Activated T-cell treated with anti-CD3 and anti-CD28 coated beads, Interleukin-2, amount 50 U/mL, for 48 hours (primary cell): ENCODE data around the gene CYB561D1.

ENCODE experiments used
- DNase-seq, 2 experiments: peaks; one replicate each; pipeline ENCODE4 v3.0.0-alpha.2; 2020

The CYB561D1 gene

DNA sequence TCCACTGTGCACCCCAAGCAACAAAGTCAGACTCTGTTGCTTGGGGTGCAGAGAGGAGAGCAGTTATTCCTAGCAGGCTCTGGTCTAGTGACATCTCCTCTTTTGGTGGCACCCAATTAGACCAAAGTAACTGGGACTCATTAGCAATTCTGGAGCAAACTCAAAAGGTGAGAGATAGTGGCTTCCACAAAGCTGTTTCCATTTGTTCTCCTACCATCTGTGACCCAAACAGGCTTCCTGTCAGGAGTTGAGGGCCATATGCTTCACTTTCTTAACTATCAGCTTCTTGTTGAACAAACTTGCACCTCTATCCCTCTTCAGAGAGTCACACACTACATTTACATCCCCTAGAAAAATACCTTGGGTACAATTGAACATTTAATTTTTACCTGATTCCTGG lies 11.7 kb upstream of the CYB561D1 start:
- DNase-seq: no peak

DNA sequence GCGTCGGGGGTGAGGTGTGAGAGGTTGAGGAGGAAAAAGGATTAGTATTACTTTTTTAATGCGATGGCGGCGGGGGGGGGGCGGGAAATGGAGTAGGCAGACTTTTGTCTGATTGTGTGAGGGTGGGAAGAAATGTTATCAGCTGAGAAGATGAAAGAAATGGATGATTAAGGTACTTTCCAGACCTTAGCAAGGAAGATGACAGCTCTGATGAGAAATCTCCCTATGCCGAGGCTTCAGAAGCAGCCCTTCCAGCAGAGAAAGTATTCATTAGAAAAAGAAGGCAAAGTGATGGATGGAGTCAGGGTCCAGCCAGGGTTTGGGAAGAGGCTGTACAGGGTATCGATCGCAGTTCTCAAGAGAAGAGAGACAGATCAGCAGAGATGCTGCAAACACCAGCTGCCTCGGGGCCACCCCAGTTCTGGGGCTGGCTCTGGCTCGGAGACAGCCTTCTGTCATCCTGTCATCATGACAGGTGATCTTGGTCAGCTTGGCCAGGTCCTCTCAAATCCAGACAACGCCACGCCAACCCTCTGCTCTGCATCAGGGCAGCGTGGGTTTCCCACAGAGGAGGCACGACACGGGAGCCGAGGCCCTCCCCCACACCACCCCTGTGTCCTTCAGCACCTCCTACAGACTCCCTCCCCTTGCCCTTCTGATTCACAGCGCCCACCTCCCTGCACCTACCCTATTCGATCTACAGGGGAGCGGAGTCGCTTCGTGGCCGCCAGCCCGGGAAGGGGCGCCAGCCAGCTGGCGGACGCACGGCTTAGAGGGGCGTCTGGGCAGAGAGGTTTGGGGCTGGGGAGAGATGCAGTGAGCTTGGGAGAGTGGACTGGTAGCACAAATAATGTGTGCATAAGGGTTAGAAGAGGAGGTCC lies 10.9 kb upstream of the CYB561D1 start:
- no peak for DNase-seq

DNA sequence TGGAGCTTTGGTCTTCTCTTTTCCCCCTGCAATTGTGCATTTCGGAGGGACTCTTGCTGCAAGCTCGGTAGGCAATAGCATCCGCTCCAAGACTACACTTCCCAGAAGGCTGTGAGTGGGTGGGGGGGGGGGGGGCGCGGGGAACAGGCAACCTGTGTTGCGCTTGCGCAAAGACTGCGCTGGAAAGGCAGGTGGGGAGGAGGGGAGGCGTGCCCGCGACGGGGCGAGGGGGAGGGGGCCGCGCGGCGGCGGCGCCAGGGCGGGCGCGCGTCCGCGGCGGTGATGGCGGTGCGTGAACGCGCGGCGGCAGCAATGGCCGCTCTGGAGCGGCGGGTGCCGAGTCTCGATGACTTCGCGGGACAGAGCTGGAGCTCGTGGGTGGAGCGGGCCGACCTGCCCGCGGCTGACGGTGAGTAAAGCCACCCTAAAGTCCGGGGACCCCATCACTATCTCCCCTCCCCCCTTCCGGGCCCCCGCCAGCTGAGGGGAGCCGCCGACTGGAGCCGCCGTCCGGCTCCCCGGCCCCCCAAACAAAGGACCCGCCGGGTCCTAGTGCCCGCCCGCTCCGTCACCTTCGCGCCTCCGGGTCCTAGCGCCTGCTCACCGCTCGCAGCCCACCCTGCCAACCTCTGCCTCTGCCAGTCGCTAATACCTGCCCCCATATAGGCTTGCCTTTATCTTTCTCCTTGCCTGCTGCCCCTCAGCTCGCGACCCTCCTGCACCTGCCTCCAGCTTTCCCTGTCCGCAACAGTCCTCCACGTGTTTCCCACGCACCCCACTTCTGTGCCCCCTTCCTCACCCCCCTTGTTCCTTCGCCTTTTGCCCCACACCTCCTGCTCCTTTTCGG lies 10.0 kb upstream of the CYB561D1 start, which contains the start of gene ATXN7L2:
TSS of gene ATXN7L2 (plus strand) at position 234 of the 847 bp plus-strand sequence. CDS start at position 283, 49 bp downstream.
- peak; percentile 90 to 94 for DNase-seq

DNA sequence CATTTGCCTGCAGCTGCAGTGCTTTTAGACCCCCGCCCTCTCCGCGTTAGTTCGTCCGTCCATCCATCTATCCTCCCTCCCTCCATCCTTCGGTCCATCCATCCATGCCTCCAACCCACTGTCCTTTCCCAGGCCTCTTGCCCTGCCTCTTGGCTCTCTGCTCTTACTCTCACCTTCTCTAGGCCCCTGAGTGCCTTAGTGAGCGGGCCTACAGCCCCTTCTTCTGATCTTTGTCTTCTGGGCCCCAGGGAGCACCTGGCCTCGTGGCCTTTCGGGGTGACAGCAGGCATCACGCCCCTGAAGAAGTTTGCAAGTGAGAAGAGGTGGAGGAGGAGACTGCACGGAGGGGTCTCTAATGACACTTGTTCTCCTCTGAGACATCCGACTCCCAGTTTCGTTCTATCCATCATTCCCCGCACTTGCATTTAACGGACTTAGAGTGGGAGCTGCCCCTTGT lies 9.3 kb upstream of the CYB561D1 start:
- peak; percentile 47 to 49 for DNase-seq

DNA sequence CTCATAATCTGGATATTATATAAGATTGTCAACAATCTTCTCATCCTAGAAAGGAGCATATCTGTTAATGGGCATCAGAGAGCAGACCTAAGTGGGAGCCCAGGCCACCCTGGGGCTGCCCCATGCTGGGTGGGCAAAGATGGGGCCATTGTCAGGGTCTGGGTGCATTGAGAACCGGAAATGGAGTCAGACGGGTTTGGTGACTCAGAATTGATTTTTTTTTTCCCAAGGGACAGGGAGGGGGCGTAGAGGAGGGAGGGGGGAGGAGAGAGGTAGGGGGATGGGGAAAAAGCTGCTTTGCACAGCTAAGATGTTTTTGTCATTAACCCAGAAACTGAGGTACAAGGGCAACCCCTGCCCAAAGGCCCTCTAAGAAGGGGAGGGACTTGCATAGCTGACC lies 8.9 kb upstream of the CYB561D1 start:
- peak; percentile 33 to 39 for DNase-seq

DNA sequence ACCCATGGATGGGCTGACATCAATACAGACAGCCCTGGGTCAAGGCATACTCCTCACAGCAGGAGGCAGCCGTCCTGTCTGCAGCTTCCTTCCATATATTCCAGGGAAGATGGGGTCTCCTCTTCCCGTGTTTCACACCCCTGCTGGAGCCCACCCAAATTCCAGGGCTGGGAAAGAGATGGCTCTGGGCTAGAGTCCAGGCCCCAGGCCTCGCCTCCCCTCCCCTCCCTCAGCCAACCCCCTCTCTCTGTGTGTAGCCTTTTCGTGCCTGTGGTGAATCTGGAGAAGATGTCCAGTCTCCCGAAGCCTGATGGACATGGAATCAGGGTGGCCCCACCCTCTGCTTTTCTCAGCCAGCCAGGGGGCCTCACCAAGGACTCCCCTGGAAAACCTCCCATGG lies 6.6 kb upstream of the CYB561D1 start:
- DNase-seq: no peak

DNA sequence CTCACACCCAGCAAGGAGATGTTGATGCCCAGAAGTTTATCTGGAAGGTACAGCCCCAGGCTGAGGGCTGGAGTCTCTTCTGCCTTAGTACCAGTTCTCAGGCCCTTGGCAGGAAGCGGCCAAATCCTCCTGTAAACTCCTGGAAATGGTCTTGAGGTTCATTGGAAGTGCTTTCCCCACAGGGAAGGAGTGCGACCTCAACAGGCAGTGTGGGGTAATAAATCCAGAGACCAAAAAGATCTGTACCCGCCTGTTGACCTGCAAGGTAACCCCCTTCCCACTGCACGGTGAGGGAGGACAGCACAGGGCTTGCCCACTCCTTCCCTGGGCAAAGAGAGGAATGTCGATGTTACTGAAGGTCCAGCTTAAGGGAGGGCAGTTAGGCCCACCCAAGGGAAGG lies 5.7 kb upstream of the CYB561D1 start:
- no peak for DNase-seq

DNA sequence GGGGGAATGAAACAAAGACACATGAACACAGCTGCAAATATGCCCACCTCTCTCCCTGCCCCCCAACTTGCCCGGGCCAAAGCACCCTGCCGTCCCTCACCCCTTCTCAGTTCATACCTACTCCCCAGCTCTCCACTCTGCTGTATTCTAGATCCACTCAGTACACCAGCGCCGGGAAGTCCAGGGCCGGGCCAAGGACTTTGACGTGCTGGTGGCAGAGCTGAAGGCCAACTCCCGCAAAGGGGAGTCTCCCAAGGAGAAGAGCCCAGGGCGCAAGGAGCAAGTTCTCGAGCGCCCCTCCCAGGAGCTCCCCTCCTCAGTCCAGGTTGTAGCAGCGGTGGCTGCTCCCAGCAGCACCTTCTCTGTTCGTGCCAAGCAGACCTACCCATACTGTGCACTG lies 5.2 kb upstream of the CYB561D1 start:
- DNase-seq: no peak

DNA sequence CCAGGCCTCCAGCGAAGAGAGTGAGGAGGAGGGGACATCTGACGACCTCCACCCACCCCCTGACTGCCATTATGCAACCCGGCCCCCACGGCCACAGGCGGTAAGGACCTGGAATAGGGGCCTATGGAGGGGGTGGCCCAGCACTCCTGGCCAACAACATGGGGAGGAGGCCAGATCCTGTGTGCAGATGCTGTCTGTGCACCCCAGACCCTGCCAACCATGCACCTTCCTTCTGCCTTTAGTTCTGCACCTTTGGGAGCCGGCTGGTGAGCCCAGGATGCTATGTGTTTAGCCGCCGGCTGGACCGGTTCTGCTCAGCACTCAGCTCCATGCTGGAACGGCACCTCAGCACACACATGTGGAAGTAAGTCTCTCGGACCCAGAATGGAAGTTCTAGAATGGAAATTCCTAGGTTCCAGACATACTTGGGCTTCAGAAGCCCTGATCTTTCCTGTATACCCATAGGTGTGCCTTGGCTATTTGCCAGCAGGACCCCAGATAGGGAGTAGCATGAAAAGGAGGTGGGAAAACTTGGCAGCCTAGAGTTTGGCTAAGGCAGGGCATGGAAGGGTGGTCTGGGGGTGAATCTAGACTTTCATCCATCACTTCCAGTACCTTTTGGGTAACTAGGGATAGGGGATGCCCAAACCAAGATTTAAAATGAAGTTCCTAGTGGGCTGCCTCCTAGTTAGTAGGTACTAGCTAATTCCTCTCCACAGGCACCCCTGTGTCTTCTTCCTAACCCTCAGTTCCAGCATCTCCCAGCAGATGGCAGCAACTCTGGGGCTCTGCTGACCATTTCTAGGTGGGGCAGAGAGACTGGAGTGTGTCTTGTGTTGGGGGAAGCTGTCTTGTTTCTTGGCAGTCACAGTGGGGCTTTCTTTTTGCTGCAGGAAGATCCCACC lies 3.6 kb upstream of the CYB561D1 start:
- peak; percentile 78 to 80 for DNase-seq

DNA sequence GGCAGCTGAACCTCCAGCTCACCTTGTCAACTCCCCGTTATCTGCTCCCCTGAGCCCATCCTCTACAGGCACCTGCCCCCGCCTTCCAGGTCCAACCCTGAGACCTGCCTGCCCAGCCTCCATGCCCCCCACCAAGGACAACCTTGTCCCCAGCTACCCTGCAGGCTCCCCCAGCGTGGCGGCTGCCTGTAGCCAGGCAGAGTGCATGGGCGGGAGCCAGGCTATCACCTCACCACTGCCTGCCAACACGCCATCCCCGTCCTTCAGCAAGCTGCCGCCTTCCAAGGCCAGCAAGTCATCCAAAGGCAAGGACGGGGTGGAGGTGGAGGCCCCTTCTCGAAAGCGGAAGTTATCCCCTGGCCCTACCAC lies 3.0 kb upstream of the CYB561D1 start:
- DNase-seq: no peak

DNA sequence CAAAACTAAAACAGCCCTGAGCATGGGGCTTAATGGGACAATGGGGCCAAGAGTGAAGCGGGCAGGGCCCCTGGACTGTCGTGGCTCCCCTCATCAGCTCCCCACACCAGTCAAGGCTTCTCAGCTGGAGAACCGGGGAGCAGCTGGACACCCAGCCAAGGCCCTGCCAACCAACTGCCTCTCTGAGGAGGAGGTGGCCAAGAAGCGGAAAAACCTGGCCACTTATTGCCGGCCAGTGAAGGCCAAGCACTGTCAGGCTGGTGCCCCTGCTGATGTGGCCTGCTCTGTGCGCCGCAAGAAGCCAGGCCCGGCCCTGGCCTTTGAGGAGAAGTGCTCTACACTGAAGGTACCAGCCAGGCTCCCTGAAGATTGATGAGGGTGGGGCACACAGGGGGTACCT lies 2.5 kb upstream of the CYB561D1 start:
- no peak for DNase-seq

DNA sequence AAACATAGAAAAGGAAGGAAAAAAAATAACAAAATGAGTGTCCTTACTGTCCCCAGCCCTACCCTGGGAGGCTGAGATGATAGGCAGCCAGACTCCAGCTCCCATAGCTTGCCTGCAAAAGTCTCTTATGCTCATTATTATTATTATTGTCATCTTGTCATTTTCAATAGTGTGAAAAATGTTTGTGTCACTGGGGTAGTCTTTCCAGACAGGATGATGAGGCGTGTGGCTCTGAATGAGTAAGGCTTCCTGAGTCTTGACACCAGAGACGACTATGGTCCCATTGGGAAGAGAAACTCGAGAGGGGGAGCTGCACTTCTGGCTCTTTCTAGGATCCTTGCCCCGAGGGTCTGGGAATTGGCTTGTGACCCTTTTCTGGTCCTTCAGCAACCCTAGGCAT lies 1.1 kb upstream of the CYB561D1 start:
- DNase-seq: no peak

DNA sequence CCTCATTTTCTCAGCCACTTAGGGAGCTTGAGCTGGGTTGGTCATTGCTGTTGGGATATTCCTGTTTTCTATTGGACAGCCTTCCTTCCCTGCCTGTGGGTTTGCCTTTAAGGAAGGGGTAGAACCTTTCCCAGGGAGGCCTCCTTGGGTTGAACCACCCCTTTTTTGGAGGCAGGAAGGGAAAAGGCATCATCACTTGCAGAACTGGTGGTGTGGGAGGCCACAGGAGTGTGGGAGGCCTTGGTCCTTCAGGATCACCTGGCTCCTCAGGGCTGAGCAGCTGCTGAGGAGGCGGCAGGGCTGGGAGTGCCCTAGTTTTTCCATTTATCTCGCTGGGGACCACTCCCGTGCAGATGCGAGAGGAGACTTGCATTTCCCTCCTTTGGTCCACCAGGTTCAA lies 667 bp upstream of the CYB561D1 start:
- DNase-seq: no peak

DNA sequence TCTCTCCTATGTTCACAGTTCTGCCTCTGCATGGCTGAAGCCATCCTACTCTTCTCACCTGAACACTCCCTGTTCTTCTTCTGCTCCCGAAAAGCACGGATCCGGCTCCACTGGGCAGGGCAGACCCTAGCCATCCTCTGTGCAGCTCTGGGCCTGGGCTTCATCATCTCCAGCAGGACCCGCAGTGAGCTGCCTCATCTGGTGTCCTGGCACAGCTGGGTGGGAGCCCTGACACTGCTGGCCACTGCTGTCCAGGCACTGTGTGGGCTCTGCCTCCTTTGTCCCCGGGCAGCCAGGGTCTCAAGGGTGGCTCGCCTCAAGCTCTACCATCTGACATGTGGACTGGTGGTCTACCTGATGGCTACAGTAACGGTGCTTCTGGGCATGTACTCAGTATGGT lies 1.8 kb downstream of the CYB561D1 start:
- no peak for DNase-seq

DNA sequence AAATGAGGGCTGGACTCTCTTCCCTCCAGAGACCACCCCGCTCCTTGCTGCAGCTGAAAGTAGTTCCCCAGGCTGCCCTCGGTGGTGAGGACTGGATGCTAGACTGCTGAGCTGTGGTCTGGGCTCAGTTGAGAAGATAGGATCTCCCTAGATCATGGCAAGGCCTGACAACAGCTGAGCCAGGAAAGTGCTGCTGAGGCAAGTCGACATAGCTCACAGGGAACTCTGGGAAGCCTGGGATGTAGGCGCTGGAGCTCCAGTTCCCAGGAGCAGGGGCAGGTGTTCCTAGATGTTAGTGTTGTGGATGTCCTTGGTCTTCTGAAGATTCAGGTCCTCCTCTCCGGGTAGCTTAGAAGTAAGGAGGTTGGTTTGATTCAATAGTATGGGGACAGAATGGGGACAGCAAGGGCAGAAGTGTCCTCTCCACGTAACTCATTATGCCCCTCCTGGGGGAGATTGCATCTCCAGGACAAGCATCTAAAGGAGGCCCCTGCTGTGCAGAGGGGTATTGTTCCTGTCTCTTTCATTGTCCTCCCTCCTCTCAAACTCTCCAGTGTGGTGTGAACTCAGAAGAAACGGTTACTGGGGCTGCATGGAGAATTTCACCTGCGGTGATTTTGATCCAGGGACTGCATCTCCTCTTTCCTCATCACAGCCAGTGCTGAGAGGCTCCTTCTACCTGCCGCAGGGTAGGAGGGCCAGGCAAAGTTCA lies 3.7 kb downstream of the CYB561D1 start:
- no peak for DNase-seq

DNA sequence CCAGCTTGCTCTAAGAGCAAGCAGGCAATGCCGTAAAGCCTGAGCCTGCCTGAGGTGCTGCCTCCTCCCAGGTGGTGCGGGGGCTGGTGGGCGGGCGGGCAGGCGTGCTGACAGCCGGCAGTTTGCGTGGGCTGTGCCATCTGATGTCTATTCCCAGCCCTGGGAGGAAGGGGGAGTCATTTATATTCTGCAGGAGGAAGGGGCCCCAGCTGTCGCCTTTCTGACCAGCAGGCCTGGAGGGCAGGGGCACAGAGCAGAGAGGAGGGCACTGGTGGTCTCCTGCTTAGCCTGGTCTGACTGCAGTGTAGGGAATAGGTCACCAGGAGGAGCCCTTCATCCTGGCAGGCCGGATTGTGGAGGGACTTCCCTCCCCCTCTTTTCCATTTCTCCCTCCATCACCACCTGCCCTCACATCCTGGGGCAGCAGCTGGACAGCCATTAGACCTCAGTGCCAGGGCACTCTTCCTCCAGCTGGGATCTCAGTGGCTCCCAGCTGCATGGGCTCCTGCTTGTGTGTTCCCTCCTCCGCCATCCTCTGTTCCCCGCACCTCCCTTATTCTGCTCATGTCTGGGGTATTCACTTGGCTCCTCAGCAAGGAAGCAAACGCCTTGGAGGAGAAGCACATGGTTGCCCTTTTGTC lies 4.4 kb downstream of the CYB561D1 start:
- DNase-seq: peak; percentile 54 to 60

DNA sequence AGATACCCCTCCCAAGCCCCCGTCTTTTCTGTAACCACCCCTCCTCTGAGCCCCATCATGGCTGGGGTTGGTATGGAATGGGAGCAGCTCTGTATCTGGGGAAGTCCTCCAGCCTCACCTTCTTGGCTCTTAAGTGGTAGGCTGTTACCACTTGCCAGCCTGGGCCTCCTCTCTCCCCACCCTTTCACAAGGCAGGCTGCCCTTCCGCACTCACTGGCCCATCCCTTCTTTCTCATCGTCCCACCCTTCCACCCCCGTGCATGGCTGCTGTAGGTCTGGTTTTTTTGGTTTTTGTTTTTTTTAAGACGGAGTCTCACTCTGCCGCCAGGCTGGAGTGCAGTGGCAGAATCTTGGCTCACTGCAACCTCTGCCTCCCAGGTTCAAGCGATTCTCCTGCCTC lies 5.2 kb downstream of the CYB561D1 start:
- DNase-seq: no peak

DNA sequence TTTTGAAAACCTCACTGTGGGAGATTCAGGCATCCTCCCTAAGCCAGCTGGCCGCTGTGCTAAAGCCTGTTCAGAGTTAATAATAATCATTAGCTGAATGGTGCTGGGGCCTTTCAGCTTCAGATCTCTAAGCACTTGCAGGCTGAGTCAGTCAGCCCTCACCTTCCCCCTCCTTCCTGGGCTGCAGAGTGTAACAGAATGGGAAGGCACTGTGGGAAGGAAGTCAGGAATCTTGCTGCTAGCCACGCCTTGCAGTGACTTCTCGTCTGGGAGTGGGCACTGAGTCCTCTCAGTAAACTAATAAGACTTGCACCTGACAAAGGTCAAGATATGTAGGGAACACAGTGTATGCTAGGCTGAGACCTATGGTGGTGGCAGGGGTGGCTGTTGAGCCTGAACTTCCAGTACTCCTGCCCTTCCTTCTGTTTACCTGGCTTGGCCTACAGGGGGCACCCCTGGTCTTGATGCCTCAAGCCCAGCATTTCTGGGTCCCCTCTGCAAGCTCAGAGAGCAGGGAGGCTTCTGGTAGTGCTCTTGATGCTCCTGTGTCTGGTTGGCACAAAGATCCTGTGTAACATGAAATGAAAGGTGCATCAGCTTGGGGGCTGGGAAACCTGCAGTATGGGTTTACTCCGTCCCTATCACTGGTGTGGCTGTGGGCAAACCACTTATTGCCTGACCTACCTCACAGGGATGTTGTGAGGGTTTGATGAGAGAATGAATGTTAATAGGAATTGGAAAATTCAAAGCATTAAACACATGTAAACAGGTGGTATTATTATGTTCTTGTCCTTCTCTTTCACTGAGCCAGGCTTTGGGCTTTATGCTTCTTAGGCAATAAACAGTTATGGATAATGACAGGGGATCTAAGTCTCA lies 6.0 kb downstream of the CYB561D1 start:
- peak; percentile 73 to 79 for DNase-seq

DNA sequence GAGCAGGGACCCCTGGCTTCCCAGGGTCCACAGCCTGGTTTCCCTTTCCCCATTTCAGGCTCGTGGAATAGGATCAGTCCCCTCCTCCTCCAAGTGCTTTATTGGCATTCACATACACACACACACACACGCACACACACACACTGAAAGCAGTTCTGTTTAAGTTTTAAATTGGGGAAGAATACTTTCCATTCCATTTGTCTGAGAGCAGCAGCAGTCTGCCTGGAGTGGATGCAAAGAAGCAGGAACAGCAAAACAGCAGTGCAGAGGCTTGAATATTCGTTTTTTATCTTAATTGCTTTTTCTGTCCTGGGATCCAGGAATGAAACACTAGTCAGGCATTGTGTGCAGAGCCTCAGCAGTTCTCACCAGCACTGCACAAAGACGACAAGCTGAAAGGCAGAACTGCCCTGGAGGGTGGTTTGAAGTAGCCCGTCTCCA lies 7.1 kb downstream of the CYB561D1 start:
- DNase-seq: no peak

DNA sequence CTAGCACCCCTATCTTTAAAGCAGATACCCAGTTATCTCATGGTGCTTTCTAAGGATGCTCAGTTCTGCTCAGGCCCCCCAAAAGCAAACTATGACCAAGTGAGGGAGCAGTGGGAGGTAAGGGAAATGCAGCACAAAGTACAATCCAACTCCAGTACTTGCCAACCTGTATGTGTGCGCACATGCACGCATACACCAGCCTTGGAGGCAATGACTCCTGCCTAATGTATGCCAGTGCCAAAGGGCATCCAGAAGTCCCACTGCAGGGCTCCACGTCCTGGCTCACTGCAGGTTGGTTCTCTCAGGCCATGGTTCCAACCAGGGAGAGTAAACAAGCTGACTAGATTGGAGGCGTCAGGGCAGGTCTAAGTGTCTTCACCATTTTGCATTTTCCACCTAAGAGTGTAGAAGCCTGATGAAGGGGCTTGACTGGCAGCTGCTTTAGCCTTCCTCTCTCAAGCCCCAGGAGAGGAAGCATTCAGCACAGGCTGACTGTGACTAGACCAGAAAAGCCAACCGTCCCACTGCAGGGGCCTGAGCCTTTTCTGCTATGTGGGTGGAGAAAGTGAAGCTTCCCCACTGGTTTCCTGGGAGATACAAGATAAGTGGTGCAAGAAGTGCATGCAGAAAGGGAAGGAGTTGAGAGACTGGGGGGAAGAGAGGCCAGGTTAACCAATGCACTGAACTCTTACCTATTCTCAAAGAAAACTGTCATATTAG lies 7.9 kb downstream of the CYB561D1 start:
- peak in 1 of 2 experiments; percentile 31 for DNase-seq
